ENCODE results near the gene PCDHB6.
"Not testable (repeated sequence)": the region's sequence is repeated elsewhere in the genome, so short reads cannot be mapped to it uniquely, and the experiment has no call there.

- TF ChIP-seq CTCF (conservative IDR thresholded peaks at IDR 0.05; ENCODE audit: low read length); EZH2phosphoT487 (IDR thresholded peaks at IDR 0.05; ENCODE audit: borderline replicate concordance, low read depth, low read length): not testable (repeated sequence)
These were observed 1.8 kb downstream of the PCDHB6 start for GRCh38 chr5:141151632-141152031.

All from OCI-LY7 (cell line).